OCI-LY1 (cell line): ENCODE data around the gene ASCL2.

ENCODE experiments used
- H2AFZ ChIP-seq: fragments of 200-600 bp; sonication (generic), shearing (Covaris generic); 2 replicates; pipeline ENCODE4 v1.6.0; 2014; ENCODE audit warnings: antibody characterized with exemption, mild to moderate bottlenecking, low read length
- H3F3A ChIP-seq: fragments of 200-600 bp; sonication (generic), shearing (Covaris generic); 2 replicates; pipeline ENCODE4 v1.6.0; 2014; ENCODE audit warnings: mild to moderate bottlenecking, antibody characterized with exemption, low read length, moderate library complexity; ENCODE audit not compliant: insufficient read depth
- H3K27ac ChIP-seq: fragments of 200-600 bp; sonication (generic); 2 replicates; pipeline ENCODE4 v1.5.1; 2014; ENCODE audit warnings: low read length, mixed run types, mild to moderate bottlenecking, low read depth; ENCODE audit not compliant: poor library complexity, severe bottlenecking
- H3K27me3 ChIP-seq: fragments of 200-600 bp; sonication (generic); 2 replicates; pipeline ENCODE4 v1.6.0; 2014; ENCODE audit warnings: antibody characterized with exemption, mild to moderate bottlenecking, low read length, moderate library complexity; ENCODE audit not compliant: insufficient read depth
- H3K36me3 ChIP-seq: fragments of 200-600 bp; sonication (generic); 2 replicates; pipeline ENCODE4 v1.6.1; 2014; ENCODE audit warnings: mild to moderate bottlenecking, antibody characterized with exemption, low read length, moderate library complexity, mixed read lengths; ENCODE audit not compliant: insufficient read depth
- H3K4me1 ChIP-seq: fragments of 200-600 bp; sonication (generic); 2 replicates; pipeline ENCODE4 v1.5.1; 2014; ENCODE audit warnings: mild to moderate bottlenecking, low read length, moderate library complexity; ENCODE audit not compliant: insufficient read depth, severe bottlenecking
- H3K4me2 ChIP-seq: fragments of 200-600 bp; sonication (generic), shearing (Covaris generic); 2 replicates; pipeline ENCODE4 v1.6.1; 2014; ENCODE audit warnings: low read length
- H3K4me3 ChIP-seq: fragments of 200-600 bp; sonication (generic); 2 replicates; pipeline ENCODE4 v1.5.1; 2014; ENCODE audit warnings: low read length, low read depth, mild to moderate bottlenecking, mixed read lengths; ENCODE audit not compliant: poor library complexity, severe bottlenecking
- H3K79me2 ChIP-seq: fragments of 200-600 bp; shearing (Covaris generic); 2 replicates; pipeline ENCODE4 v1.6.1; 2016; ENCODE audit warnings: mixed run types, low read length, mixed read lengths; ENCODE audit not compliant: insufficient read depth
- H3K9ac ChIP-seq: fragments of 200-600 bp; sonication (generic), shearing (Covaris generic); 2 replicates; pipeline ENCODE4 v1.6.1; 2014; ENCODE audit warnings: mild to moderate bottlenecking, low read length, mixed read lengths
- H3K9me2 ChIP-seq: fragments of 200-600 bp; sonication (generic), shearing (Covaris generic); 2 replicates; pipeline ENCODE4 v1.6.1; 2014; ENCODE audit warnings: low read depth, mild to moderate bottlenecking, low read length, mixed read lengths
- H3K9me3 ChIP-seq: fragments of 200-600 bp; shearing (Covaris generic); 2 replicates; pipeline ENCODE4 v1.6.1; 2014; ENCODE audit warnings: low read length, mixed read lengths
- H4K20me1 ChIP-seq: fragments of 200-600 bp; sonication (generic), shearing (Covaris generic); 2 replicates; pipeline ENCODE4 v1.6.0; 2016; ENCODE audit warnings: mild to moderate bottlenecking, low read length; ENCODE audit not compliant: insufficient read depth
- CTCF ChIP-seq: fragments of 200-600 bp; sonication (generic), shearing (Covaris generic); IDR thresholded peaks from 2 replicates; pipeline ENCODE4 v1.5.1; 2017; ENCODE audit warnings: mild to moderate bottlenecking, antibody characterized with exemption, low read length, moderate library complexity, mixed read lengths
- EZH2 ChIP-seq: fragments of 200-600 bp; sonication (generic), shearing (Covaris generic); IDR thresholded peaks from 2 replicates; pipeline ENCODE4 v1.8.0; 2017; ENCODE audit warnings: borderline replicate concordance, mixed run types, mild to moderate bottlenecking, antibody characterized with exemption, low read length, moderate library complexity, mixed read lengths

ASCL2 gene

DNA sequence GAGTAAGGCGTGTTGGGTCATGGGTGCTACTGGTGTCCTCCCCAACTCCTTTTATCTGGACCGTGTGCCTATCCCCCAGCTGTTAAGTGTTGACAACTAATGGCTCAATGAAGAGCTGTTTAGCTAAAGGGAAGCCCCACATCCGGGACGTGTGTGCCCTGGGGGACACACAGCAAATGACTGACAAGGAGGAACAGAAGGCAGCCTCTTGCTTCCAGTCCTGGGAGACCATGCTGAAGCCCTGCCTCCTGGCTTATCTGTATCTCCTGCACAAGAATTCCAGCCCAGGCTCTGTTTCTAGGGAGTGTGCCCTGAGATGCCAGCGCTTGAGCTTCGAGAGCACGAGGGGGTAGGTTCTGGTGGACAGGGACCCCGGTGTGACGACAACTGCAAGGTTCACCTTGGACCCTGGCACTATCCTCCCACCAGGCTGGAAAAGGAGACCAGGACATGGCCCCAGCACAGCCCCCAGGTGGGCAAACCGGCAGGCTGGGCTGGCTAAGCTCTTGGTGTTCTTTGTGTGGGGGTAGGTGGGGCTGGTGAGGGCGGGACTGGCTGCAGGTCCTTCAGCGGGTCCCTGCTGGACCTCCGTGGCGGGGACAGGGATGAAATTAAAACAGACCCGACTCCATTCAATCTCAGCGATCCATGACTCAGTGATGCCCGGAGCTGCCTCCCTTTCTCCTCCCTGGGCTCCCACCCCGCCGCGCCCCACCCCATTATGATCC lies 21.0 kb downstream of the ASCL2 start:
- Histone ChIP-seq H3K4me2 (no peak overlapping the region), H3K27ac (no peak overlapping the region), H3K4me3 (no peak overlapping the region)

DNA sequence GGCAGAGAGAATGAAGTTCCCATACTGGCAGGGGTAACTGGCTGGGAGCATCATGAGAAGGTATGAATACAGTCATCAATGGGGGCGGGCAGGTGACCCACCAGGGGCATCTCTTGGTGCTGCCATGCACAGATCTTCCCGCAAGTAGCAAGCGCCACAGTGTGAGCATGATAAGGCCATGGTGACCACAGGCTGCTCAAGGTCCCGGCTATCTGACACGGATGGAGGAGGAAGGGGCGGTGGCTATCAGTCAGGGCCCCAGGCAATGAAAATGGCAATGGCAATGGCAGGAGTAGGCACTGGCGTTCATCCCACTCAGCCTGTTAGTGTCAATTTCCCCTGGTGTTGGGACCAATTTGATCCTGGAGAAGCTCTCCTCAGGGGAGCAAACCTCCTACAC lies 21.6 kb downstream of the ASCL2 start:
- no peaks in the 10 kb centered on the region for H3K9me3 ChIP-seq
- H3K9me2 ChIP-seq = no peaks in the 10 kb centered on the region
- TF ChIP-seq CTCF = no peak
- TF ChIP-seq EZH2 = no peak
- no peaks in the 10 kb centered on the region for H3K36me3 ChIP-seq
- no peaks in the 10 kb centered on the region for H3K79me2 ChIP-seq
- H3F3A ChIP-seq = no peaks in the 10 kb centered on the region
- H3K4me1 ChIP-seq = no peaks in the 10 kb centered on the region
- H4K20me1 ChIP-seq = no peaks in the 10 kb centered on the region
- H3K27ac ChIP-seq = no peak overlapping the region
- no peak overlapping the region for H3K4me3 ChIP-seq
- H3K4me2 ChIP-seq = no peak overlapping the region
- no peaks in the 10 kb centered on the region for H3K27me3 ChIP-seq
- no peak overlapping the region for H2AFZ ChIP-seq
- no peak overlapping the region for H3K9ac ChIP-seq

More for the DNA sequence above, 21.0 kb downstream of the ASCL2 start:
- Histone ChIP-seq H3F3A (no peaks in the 10 kb centered on the region), H3K27me3 (no peaks in the 10 kb centered on the region), H3K36me3 (no peaks in the 10 kb centered on the region), H2AFZ (no peak overlapping the region), H4K20me1 (no peaks in the 10 kb centered on the region), H3K4me1 (no peaks in the 10 kb centered on the region), H3K9me3 (no peaks in the 10 kb centered on the region), H3K9ac (no peak overlapping the region), H3K9me2 (no peaks in the 10 kb centered on the region), H3K79me2 (no peaks in the 10 kb centered on the region)
- no peak for TF ChIP-seq CTCF
- no peak for TF ChIP-seq EZH2

GRCh38 chr11:2248242-2248641 lies 22.1 kb downstream of the ASCL2 start:
- Histone ChIP-seq H3F3A (no peaks in the 10 kb centered on the region), H3K4me3 (no peak overlapping the region), H3K79me2 (no peaks in the 10 kb centered on the region), H4K20me1 (no peaks in the 10 kb centered on the region), H3K9me2 (no peaks in the 10 kb centered on the region), H3K27ac (no peak overlapping the region), H3K4me2 (no peak overlapping the region), H3K27me3 (no peaks in the 10 kb centered on the region), H3K36me3 (no peaks in the 10 kb centered on the region), H2AFZ (no peak overlapping the region), H3K4me1 (no peaks in the 10 kb centered on the region), H3K9me3 (no peaks in the 10 kb centered on the region), H3K9ac (no peak overlapping the region)
- TF ChIP-seq CTCF = no peak
- no peak for TF ChIP-seq EZH2
